GM18517 (cell line): ENCODE data around the gene FKBP10.
"Not testable (repeated sequence)": the region's sequence is repeated elsewhere in the genome, so short reads cannot be mapped to it uniquely, and the experiment has no call there.

Experiments used
- ATAC-seq: cut with Tn5 transposase; IDR thresholded peaks from one replicate; pipeline ENCODE4 v1.9.1; 2021; ENCODE audit warnings: mild to moderate bottlenecking, moderate library complexity; ENCODE audit not compliant: unreplicated experiment

FKBP10 gene

GRCh38 chr17:41836550-41837196 is 23.9 kb downstream of the FKBP10 start:
- ATAC-seq, result no peak

GRCh38 chr17:41837761-41838538 is 25.1 kb downstream of the FKBP10 start, which contains the start of gene KLHL10:
Gene KLHL10, plus strand, starts transcription at chr17:41837825. Its CDS starts 108 bp downstream, at chr17:41837933.
- no peak for ATAC-seq

GRCh38 chr17:41839448-41839847 is 26.6 kb downstream of the FKBP10 start:
- not testable (repeated sequence) for ATAC-seq

GRCh38 chr17:41840781-41841180 is 28.0 kb downstream of the FKBP10 start:
- not testable (repeated sequence) for ATAC-seq

- no peak for ATAC-seq
Observed at GRCh38 chr17:41844971-41845370, 32.2 kb downstream of the FKBP10 start.

- ATAC-seq, result no peak
Observed at GRCh38 chr17:41848788-41849187, 36.0 kb downstream of the FKBP10 start.

- no peak for ATAC-seq
Observed at GRCh38 chr17:41849251-41849990, 36.6 kb downstream of the FKBP10 start.

- ATAC-seq, result not testable (repeated sequence)
Observed at GRCh38 chr17:41851382-41851781, 38.6 kb downstream of the FKBP10 start.

- ATAC-seq, result no peak
Observed at GRCh38 chr17:41860254-41860931, 47.6 kb downstream of the FKBP10 start.

- no peak for ATAC-seq
Observed at GRCh38 chr17:41863074-41863848, 50.5 kb downstream of the FKBP10 start.

GRCh38 chr17:41864498-41864835 is 51.7 kb downstream of the FKBP10 start:
- ATAC-seq, result no peak

GRCh38 chr17:41864836-41865595 is 52.2 kb downstream of the FKBP10 start, which contains the start of gene KLHL11:
Gene KLHL11, minus strand, starts transcription at chr17:41865423. Its CDS starts 53 bp downstream, at chr17:41865370.
- ATAC-seq, result peak; percentile 87

- ATAC-seq, result no peak
Observed at GRCh38 chr17:41865596-41865893, 52.7 kb downstream of the FKBP10 start.

GRCh38 chr17:41868568-41868967 is 55.8 kb downstream of the FKBP10 start:
- no peak for ATAC-seq

- ATAC-seq, result no peak
Observed at GRCh38 chr17:41869426-41869825, 56.6 kb downstream of the FKBP10 start.

GRCh38 chr17:41870097-41870496 is 57.3 kb downstream of the FKBP10 start:
- no peak for ATAC-seq

GRCh38 chr17:41870627-41871026 is 57.8 kb downstream of the FKBP10 start:
- ATAC-seq, result no peak

GRCh38 chr17:41871789-41872188 is 59.0 kb downstream of the FKBP10 start:
- no peak for ATAC-seq
